Measurements from ENCODE around the gene PPM1B.
A peak's percentile ranks its signal among the peaks of the same experiment; 100 is the strongest.
"Not testable (repeated sequence)": the region's sequence is repeated elsewhere in the genome, so short reads cannot be mapped to it uniquely, and the experiment has no call there.

PPM1B gene

DNA sequence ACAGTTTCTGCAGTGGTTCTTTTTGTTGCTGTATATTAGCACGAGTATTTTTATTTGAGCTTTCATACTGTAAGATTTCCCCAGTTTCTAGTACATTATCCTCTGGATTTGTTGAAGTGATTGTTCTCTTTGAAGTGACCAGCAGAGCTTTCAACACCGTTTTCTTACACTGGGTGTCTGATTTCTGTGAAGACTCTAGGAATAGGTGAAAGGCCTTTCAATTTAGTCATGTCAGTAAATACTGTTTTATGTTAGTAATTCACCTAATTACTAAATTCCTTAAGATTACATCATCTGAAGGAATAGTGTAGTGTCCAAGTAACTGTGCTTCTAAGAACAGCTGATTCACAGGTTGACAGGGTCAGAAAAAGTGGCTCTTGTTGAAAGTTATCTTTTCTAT, 2.3 kb downstream of the PPM1B start:
- H3K9ac ChIP-seq (ENCODE audit: low read depth in 1 of 2, low read length in 2 of 2), result no peak overlapping the region
- H3K9me3 ChIP-seq (ENCODE audit: control insufficient read depth in 1 of 2, low read length in 2 of 2), result no peaks in the 10 kb centered on the region
- H3K4me1 ChIP-seq (ENCODE audit: control insufficient read depth in 1 of 2, insufficient read depth in 2 of 2, low read length in 2 of 2), result peaks cover 15 to 18% of the 10 kb centered on the region in 2 donors
- peak overlapping the region; percentile 83 to 90 for H3K4me3 ChIP-seq (ENCODE audit: low read depth in 1 of 2, low read length in 2 of 2)
- no peaks in the 10 kb centered on the region for H3K27me3 ChIP-seq (ENCODE audit: control insufficient read depth in 1 of 2, insufficient read depth in 2 of 2, low read length in 2 of 2)
- no peak overlapping the region for H3K27ac ChIP-seq (ENCODE audit: low read depth, low read length)
- no peaks in the 10 kb centered on the region for H3K36me3 ChIP-seq (ENCODE audit: control insufficient read depth in 1 of 2, insufficient read depth in 2 of 2, low read length in 2 of 2)

DNA sequence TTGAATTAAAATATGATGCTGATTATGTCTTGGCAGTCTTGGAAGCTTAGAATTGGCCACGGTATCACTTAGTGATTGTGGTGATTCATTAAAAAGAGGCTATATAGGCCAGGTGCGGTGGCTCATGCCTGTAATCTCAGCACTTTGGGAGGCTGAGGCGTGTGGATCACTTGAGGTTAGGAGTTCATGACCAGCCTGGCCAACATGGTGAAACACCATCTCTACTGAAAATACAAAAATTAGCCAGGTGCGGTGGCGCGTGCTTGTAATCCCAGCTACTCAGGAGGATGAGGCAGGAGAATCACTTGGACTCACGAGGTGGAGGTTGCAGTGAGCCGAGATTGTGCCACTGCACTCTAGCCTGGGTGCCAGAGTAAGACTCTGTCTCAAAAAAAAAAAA, 2.8 kb downstream of the PPM1B start:
- Histone ChIP-seq H3K4me3 (ENCODE audit: low read depth in 1 of 2, low read length in 2 of 2) (peak overlapping the region; percentile 83 to 90), H3K4me1 (ENCODE audit: control insufficient read depth in 1 of 2, insufficient read depth in 2 of 2, low read length in 2 of 2) (peaks cover 15 to 18% of the 10 kb centered on the region in 2 donors)
- H3K9ac ChIP-seq (ENCODE audit: low read depth in 1 of 2, low read length in 2 of 2); H3K36me3 ChIP-seq (ENCODE audit: control insufficient read depth in 1 of 2, insufficient read depth in 2 of 2, low read length in 2 of 2); H3K27me3 ChIP-seq (ENCODE audit: control insufficient read depth in 1 of 2, insufficient read depth in 2 of 2, low read length in 2 of 2); H3K27ac ChIP-seq (ENCODE audit: low read depth, low read length); H3K9me3 ChIP-seq (ENCODE audit: control insufficient read depth in 1 of 2, low read length in 2 of 2): not testable (repeated sequence)

DNA sequence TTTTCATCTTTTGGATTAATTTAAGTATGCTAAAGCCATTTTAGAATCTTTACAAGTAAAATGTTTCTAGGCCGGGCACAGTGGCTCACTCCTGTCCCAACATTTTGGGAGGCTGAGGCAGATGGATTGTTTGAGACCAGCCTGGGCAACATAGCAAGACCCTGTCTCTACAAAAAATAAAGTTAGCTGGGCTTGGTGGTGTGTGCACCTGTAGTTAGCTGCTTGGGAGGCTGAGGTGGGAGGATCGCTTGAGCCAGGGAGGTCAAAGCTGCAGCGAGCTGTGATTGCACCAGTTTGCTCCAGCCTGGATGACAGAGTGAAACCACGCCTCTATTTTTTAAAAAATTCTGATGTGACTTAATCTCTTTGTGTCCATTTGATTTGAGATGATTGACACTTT, 3.9 kb downstream of the PPM1B start:
- Histone ChIP-seq H3K27ac (ENCODE audit: low read depth, low read length) (no peak overlapping the region), H3K36me3 (ENCODE audit: control insufficient read depth in 1 of 2, insufficient read depth in 2 of 2, low read length in 2 of 2) (no peaks in the 10 kb centered on the region), H3K27me3 (ENCODE audit: control insufficient read depth in 1 of 2, insufficient read depth in 2 of 2, low read length in 2 of 2) (no peaks in the 10 kb centered on the region), H3K9ac (ENCODE audit: low read depth in 1 of 2, low read length in 2 of 2) (no peak overlapping the region), H3K9me3 (ENCODE audit: control insufficient read depth in 1 of 2, low read length in 2 of 2) (no peaks in the 10 kb centered on the region), H3K4me3 (ENCODE audit: low read depth in 1 of 2, low read length in 2 of 2) (no peak overlapping the region), H3K4me1 (ENCODE audit: control insufficient read depth in 1 of 2, insufficient read depth in 2 of 2, low read length in 2 of 2) (peaks cover 15 to 18% of the 10 kb centered on the region in 2 donors)

DNA sequence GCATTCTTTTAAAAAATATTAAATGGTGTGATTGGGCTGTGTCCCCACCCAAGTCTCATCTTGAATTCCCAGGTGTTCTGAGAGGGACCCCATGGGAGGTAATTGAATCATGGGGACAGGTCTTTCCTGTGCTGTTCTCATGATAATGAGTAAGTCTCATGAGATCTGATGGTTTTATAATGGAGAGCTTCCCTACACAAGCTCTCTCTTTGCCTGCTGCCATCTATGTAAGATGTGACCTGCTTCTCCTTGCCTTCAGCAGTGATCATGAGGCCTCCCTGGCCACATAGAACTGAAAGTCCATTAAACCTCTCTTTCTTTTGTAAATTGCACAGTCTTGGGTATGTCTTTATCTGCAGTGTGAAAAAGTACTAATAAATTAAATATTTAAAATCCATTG, 10.3 kb downstream of the PPM1B start:
- peaks cover 0 to 3% of the 10 kb centered on the region in 2 donors for H3K36me3 ChIP-seq (ENCODE audit: control insufficient read depth in 1 of 2, insufficient read depth in 2 of 2, low read length in 2 of 2)
- H3K4me3 ChIP-seq (ENCODE audit: low read depth in 1 of 2, low read length in 2 of 2), result no peak overlapping the region
- H3K9me3 ChIP-seq (ENCODE audit: control insufficient read depth in 1 of 2, low read length in 2 of 2), result no peaks in the 10 kb centered on the region
- H3K9ac ChIP-seq (ENCODE audit: low read depth in 1 of 2, low read length in 2 of 2), result no peak overlapping the region
- no peaks in the 10 kb centered on the region for H3K27me3 ChIP-seq (ENCODE audit: control insufficient read depth in 1 of 2, insufficient read depth in 2 of 2, low read length in 2 of 2)
- H3K27ac ChIP-seq (ENCODE audit: low read depth, low read length), result no peak overlapping the region
- H3K4me1 ChIP-seq (ENCODE audit: control insufficient read depth in 1 of 2, insufficient read depth in 2 of 2, low read length in 2 of 2), result no peaks in the 10 kb centered on the region

DNA sequence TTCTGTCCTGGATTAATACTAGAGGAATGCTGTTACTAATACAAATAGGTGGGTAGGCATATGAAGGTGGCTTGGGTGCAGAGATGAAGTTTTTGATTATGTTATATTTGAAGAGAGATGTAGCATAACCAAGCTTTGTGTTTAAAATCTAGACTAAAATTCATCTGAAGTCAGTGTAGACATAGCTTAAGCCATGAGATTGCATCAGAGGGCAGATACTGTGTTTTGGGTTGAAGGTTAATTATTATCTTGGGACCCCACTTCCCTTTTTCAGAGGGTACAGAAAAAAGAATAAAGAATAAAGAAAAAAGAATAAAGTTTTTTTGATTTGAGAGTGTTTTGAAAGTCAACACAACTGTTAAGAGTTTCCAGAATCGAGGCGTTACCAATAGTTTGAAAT, 13.0 kb downstream of the PPM1B start:
- Histone ChIP-seq H3K27ac (ENCODE audit: low read depth, low read length) (no peak overlapping the region), H3K9me3 (ENCODE audit: control insufficient read depth in 1 of 2, low read length in 2 of 2) (no peaks in the 10 kb centered on the region), H3K9ac (ENCODE audit: low read depth in 1 of 2, low read length in 2 of 2) (no peak overlapping the region), H3K4me3 (ENCODE audit: low read depth in 1 of 2, low read length in 2 of 2) (no peak overlapping the region), H3K27me3 (ENCODE audit: control insufficient read depth in 1 of 2, insufficient read depth in 2 of 2, low read length in 2 of 2) (no peaks in the 10 kb centered on the region), H3K4me1 (ENCODE audit: control insufficient read depth in 1 of 2, insufficient read depth in 2 of 2, low read length in 2 of 2) (peaks cover 3 to 10% of the 10 kb centered on the region in 2 donors), H3K36me3 (ENCODE audit: control insufficient read depth in 1 of 2, insufficient read depth in 2 of 2, low read length in 2 of 2) (peaks cover 0 to 3% of the 10 kb centered on the region in 2 donors)

DNA sequence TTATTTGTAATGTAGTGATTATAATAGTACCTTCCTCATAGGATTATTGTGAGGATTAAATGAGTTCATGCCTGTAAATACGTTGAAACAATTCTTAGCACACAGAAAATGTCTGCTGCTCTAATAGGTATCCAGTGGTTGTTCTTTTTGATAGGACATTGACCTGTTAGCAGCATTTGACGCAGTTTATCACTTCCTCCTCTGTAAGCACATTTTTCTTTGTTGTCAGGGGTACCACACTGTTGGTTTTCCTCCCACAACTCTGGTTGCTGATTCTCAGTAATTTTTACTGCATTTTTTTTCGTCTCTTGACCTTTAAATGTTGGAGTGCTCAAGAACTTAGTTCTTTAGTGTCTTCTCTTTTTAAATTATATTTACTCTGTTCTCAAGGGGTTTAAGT, 15.4 kb downstream of the PPM1B start:
- Histone ChIP-seq H3K27me3 (ENCODE audit: control insufficient read depth in 1 of 2, insufficient read depth in 2 of 2, low read length in 2 of 2) (no peaks in the 10 kb centered on the region), H3K9ac (ENCODE audit: low read depth in 1 of 2, low read length in 2 of 2) (no peak overlapping the region), H3K27ac (ENCODE audit: low read depth, low read length) (no peak overlapping the region), H3K9me3 (ENCODE audit: control insufficient read depth in 1 of 2, low read length in 2 of 2) (no peaks in the 10 kb centered on the region), H3K36me3 (ENCODE audit: control insufficient read depth in 1 of 2, insufficient read depth in 2 of 2, low read length in 2 of 2) (peaks cover 0 to 3% of the 10 kb centered on the region in 2 donors), H3K4me3 (ENCODE audit: low read depth in 1 of 2, low read length in 2 of 2) (no peak overlapping the region), H3K4me1 (ENCODE audit: control insufficient read depth in 1 of 2, insufficient read depth in 2 of 2, low read length in 2 of 2) (peaks cover 3 to 10% of the 10 kb centered on the region in 2 donors)

DNA sequence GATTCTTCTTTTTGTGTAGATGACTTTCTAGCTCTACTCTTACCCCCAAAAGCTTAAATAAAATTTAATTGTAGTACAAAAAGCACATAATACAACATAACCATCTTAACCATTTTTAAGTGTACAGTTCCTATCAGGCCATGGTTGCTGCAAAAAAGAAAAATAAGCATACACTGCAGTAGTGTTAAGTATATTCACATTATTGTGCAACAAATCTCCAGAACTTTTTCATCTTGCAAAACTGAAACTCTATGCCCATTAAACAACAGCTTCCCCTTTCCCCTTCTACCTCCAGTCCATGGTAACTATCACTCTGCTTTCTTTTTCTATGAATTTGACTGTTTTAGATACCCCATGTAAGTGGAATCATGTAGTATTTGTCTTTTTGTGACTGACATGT, 18.1 kb downstream of the PPM1B start:
- Histone ChIP-seq H3K4me3 (ENCODE audit: low read depth in 1 of 2, low read length in 2 of 2) (no peak overlapping the region), H3K27me3 (ENCODE audit: control insufficient read depth in 1 of 2, insufficient read depth in 2 of 2, low read length in 2 of 2) (no peaks in the 10 kb centered on the region), H3K27ac (ENCODE audit: low read depth, low read length) (no peak overlapping the region), H3K9ac (ENCODE audit: low read depth in 1 of 2, low read length in 2 of 2) (no peak overlapping the region), H3K36me3 (ENCODE audit: control insufficient read depth in 1 of 2, insufficient read depth in 2 of 2, low read length in 2 of 2) (no peaks in the 10 kb centered on the region), H3K9me3 (ENCODE audit: control insufficient read depth in 1 of 2, low read length in 2 of 2) (no peaks in the 10 kb centered on the region), H3K4me1 (ENCODE audit: control insufficient read depth in 1 of 2, insufficient read depth in 2 of 2, low read length in 2 of 2) (peaks cover 8 to 10% of the 10 kb centered on the region in 2 donors)

DNA sequence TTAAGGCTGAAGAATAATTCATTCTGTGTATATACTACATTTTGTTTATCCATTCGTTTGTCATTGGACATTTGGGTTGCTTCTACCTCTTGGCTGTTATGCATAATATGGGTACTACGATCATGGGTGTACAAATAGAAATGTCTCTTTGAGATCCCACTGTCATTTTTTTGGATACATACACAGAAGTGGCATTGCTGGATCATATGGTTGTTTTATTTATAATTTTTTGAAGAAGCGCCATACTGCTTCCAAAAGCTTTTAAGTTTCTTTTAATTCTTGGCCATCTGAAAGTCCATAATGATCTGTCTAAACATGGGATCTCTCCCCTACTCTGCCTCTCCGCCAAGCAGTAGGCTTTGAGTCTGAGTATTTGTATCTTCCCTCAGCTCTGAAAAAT, 18.6 kb downstream of the PPM1B start:
- Histone ChIP-seq H3K9ac (ENCODE audit: low read depth in 1 of 2, low read length in 2 of 2) (no peak overlapping the region), H3K27me3 (ENCODE audit: control insufficient read depth in 1 of 2, insufficient read depth in 2 of 2, low read length in 2 of 2) (no peaks in the 10 kb centered on the region), H3K4me1 (ENCODE audit: control insufficient read depth in 1 of 2, insufficient read depth in 2 of 2, low read length in 2 of 2) (peaks cover 9 to 10% of the 10 kb centered on the region in 2 donors), H3K9me3 (ENCODE audit: control insufficient read depth in 1 of 2, low read length in 2 of 2) (no peaks in the 10 kb centered on the region), H3K36me3 (ENCODE audit: control insufficient read depth in 1 of 2, insufficient read depth in 2 of 2, low read length in 2 of 2) (no peaks in the 10 kb centered on the region), H3K4me3 (ENCODE audit: low read depth in 1 of 2, low read length in 2 of 2) (no peak overlapping the region), H3K27ac (ENCODE audit: low read depth, low read length) (no peak overlapping the region)

DNA sequence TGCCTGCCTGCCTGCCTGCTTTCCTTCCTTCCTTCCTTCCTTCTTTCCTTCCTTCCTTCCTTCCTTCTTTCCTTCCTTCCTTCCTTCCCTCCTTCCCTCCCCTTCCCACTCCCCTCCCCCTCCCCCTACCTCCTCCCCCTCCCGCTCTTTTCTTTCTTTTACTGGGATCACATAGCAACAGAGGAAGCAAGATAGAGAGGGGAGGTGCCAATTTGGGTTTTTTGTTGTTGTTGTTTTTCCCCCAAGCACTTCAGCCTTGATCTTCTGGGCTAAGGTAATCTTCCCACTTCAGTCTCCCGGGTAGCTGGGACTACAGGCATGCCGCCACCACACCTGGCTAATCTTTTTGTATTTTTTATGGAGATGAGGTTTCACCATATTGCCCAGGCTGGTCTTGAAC, 20.0 kb downstream of the PPM1B start:
- no peaks in the 10 kb centered on the region for H3K9me3 ChIP-seq (ENCODE audit: control insufficient read depth in 1 of 2, low read length in 2 of 2)
- no peaks in the 10 kb centered on the region for H3K36me3 ChIP-seq (ENCODE audit: control insufficient read depth in 1 of 2, insufficient read depth in 2 of 2, low read length in 2 of 2)
- H3K27ac ChIP-seq (ENCODE audit: low read depth, low read length), result no peak overlapping the region
- H3K27me3 ChIP-seq (ENCODE audit: control insufficient read depth in 1 of 2, insufficient read depth in 2 of 2, low read length in 2 of 2), result no peaks in the 10 kb centered on the region
- H3K4me3 ChIP-seq (ENCODE audit: low read depth in 1 of 2, low read length in 2 of 2), result no peak overlapping the region
- H3K9ac ChIP-seq (ENCODE audit: low read depth in 1 of 2, low read length in 2 of 2), result no peak overlapping the region
- H3K4me1 ChIP-seq (ENCODE audit: control insufficient read depth in 1 of 2, insufficient read depth in 2 of 2, low read length in 2 of 2), result peaks cover 9 to 15% of the 10 kb centered on the region in 2 donors

DNA sequence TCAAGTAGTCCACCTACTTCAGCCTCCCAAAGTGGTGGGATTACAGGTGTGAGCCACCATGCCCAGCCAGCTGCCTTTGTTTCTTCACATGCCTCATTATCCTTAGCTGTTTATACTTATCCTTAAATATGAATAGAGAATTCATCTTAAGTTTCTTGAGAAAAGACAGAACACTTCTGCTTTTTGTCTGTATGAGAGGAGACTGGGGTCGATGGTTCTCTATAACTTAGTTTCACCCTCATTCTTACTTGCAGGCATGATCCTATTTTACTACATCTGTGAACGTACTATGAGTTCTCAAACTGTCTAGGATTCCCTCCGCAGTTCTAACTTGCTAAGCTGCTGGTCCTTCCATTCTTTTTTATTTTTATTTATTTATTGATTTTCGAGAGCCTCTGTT, 20.4 kb downstream of the PPM1B start:
- no peaks in the 10 kb centered on the region for H3K36me3 ChIP-seq (ENCODE audit: control insufficient read depth in 1 of 2, insufficient read depth in 2 of 2, low read length in 2 of 2)
- no peaks in the 10 kb centered on the region for H3K27me3 ChIP-seq (ENCODE audit: control insufficient read depth in 1 of 2, insufficient read depth in 2 of 2, low read length in 2 of 2)
- H3K9ac ChIP-seq (ENCODE audit: low read depth in 1 of 2, low read length in 2 of 2), result no peak overlapping the region
- peaks cover 9 to 15% of the 10 kb centered on the region in 2 donors for H3K4me1 ChIP-seq (ENCODE audit: control insufficient read depth in 1 of 2, insufficient read depth in 2 of 2, low read length in 2 of 2)
- H3K4me3 ChIP-seq (ENCODE audit: low read depth in 1 of 2, low read length in 2 of 2), result no peak overlapping the region
- no peak overlapping the region for H3K27ac ChIP-seq (ENCODE audit: low read depth, low read length)
- H3K9me3 ChIP-seq (ENCODE audit: control insufficient read depth in 1 of 2, low read length in 2 of 2), result no peaks in the 10 kb centered on the region

DNA sequence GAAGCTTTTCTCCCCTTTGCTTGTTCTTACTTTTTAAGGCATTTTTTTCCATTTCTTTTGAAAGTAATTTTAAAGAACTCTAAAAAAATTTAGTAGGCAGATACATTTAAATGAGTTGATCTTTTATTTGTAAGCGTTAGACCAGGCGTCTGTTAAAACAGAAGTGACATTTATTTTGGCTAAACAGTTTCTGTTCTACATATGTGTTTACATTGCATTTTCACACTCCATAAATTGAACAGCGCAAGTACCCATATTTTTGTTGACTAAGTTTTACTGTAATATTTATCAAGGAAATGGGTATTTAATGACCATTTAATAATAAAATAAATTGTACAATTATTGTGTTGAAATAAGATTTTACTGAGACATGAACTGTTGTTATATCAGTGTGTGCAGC, 21.9 kb downstream of the PPM1B start:
- Histone ChIP-seq H3K4me3 (ENCODE audit: low read depth in 1 of 2, low read length in 2 of 2) (no peak overlapping the region), H3K27ac (ENCODE audit: low read depth, low read length) (no peak overlapping the region), H3K27me3 (ENCODE audit: control insufficient read depth in 1 of 2, insufficient read depth in 2 of 2, low read length in 2 of 2) (no peaks in the 10 kb centered on the region), H3K9me3 (ENCODE audit: control insufficient read depth in 1 of 2, low read length in 2 of 2) (no peaks in the 10 kb centered on the region), H3K36me3 (ENCODE audit: control insufficient read depth in 1 of 2, insufficient read depth in 2 of 2, low read length in 2 of 2) (no peaks in the 10 kb centered on the region), H3K4me1 (ENCODE audit: control insufficient read depth in 1 of 2, insufficient read depth in 2 of 2, low read length in 2 of 2) (peaks cover 6 to 10% of the 10 kb centered on the region in 2 donors), H3K9ac (ENCODE audit: low read depth in 1 of 2, low read length in 2 of 2) (no peak overlapping the region)

Data from duodenal mucosa (tissue), 2 donors.